T1000 (cell line): ENCODE measurements around the gene SEPTIN1.

ENCODE experiments used
- DNase-seq: peaks from one replicate; lab custom pipeline; 2025; ENCODE audit warnings: mixed read lengths; lab: John Stamatoyannopoulos, UW

Gene SEPTIN1

GRCh38 chr16:30382111-30382881 lies at the start of gene SEPTIN1:
Gene SEPTIN1, minus strand, starts transcription at chr16:30382561. Its CDS starts 19 bp downstream, at chr16:30382542.
- DNase-seq = no peak

GRCh38 chr16:30430428-30430970 lies 48.1 kb upstream of the SEPTIN1 start:
- DNase-seq = no peak

- DNase-seq = peak; percentile 95
Measured at GRCh38 chr16:30429678-30430427, 47.5 kb upstream of the SEPTIN1 start, which contains the start of gene DCTPP1. Gene DCTPP1, minus strand, starts transcription at chr16:30430030. Its CDS starts 50 bp downstream, at chr16:30429980.

GRCh38 chr16:30429418-30429677 lies 47.0 kb upstream of the SEPTIN1 start:
- no peak for DNase-seq

GRCh38 chr16:30428055-30428454 lies 45.7 kb upstream of the SEPTIN1 start:
- DNase-seq = no peak

GRCh38 chr16:30421010-30421409 lies 38.6 kb upstream of the SEPTIN1 start:
- no peak for DNase-seq

GRCh38 chr16:30418350-30419181 lies 36.2 kb upstream of the SEPTIN1 start:
- no peak for DNase-seq

- peak; percentile 69 for DNase-seq
Measured at GRCh38 chr16:30417529-30418349, 35.4 kb upstream of the SEPTIN1 start.

- DNase-seq = no peak
Measured at GRCh38 chr16:30416624-30417528, 34.5 kb upstream of the SEPTIN1 start.

GRCh38 chr16:30416047-30416603 lies 33.8 kb upstream of the SEPTIN1 start:
- DNase-seq = no peak

GRCh38 chr16:30414159-30414558 lies 31.8 kb upstream of the SEPTIN1 start:
- no peak for DNase-seq

- DNase-seq = no peak
Measured at GRCh38 chr16:30413112-30413806, 30.9 kb upstream of the SEPTIN1 start.

- peak; percentile 86 for DNase-seq
Measured at GRCh38 chr16:30409125-30410060, 27.0 kb upstream of the SEPTIN1 start.

GRCh38 chr16:30407804-30408534 lies 25.6 kb upstream of the SEPTIN1 start:
- no peak for DNase-seq

- DNase-seq = peak; percentile 93
Measured at GRCh38 chr16:30407102-30407803, 24.9 kb upstream of the SEPTIN1 start, which contains the start of gene ZNF771. Gene ZNF771, plus strand, starts transcription at chr16:30407606. Its CDS starts 448 bp downstream, at chr16:30408054.

GRCh38 chr16:30406795-30407101 lies 24.4 kb upstream of the SEPTIN1 start:
- no peak for DNase-seq
